Thyroid gland (tissue), 4 donors: ENCODE measurements around the gene DLGAP1. TPM values are rescaled to one million over a fixed set of nuclear protein-coding genes. Genes with fewer than 3 reads are reported as not detected.

Source experiments
- DNase-seq, 2 donors: peaks; one replicate each; pipeline ENCODE4 v3.0.0-alpha.2; 2019
- H3K27ac ChIP-seq, 3 donors: fragments of 200-600 bp; sonication (generic); 1 replicate in 2 of 3; 2 replicates in 1 of 3; pipeline ENCODE4 v1.5.1; 2016 to 2019; ENCODE audit warnings: mild to moderate bottlenecking in 1 of 3, moderate library complexity in 1 of 3
- H3K27me3 ChIP-seq: fragments of 200-600 bp; sonication (generic); one replicate; pipeline ENCODE4 v1.5.1; 2019
- H3K36me3 ChIP-seq, 2 donors: fragments of 200-600 bp; sonication (generic); one replicate each; pipeline ENCODE4 v1.5.1; 2016 to 2019
- H3K4me1 ChIP-seq, 2 donors: fragments of 200-600 bp; sonication (generic); one replicate each; pipeline ENCODE4 v1.5.1; 2017 to 2019
- H3K4me3 ChIP-seq, 3 donors: fragments of 200-600 bp; sonication (generic); replicated peaks in 1 of 3; 1 replicate in 2 of 3; 2 replicates in 1 of 3; pipeline ENCODE4 v1.5.1; 2016; ENCODE audit warnings: mild to moderate bottlenecking in 1 of 3
- H3K9me3 ChIP-seq: fragments of 200-600 bp; sonication (generic); one replicate; pipeline ENCODE4 v1.5.1; 2017
- POLR2A ChIP-seq, 2 donors: fragments of 450-650 bp; IDR thresholded peaks; one replicate each; pipeline ENCODE4 v1.6.1; 2017; ENCODE audit warnings: antibody characterized with exemption in 2 of 2, mild to moderate bottlenecking in 2 of 2, moderate library complexity in 1 of 2
- WGBS, 2 donors: methylation state at CpG; one replicate each; pipeline ENCODE4 v1.1.5; 2017; 5-methylcytosine and 5-hydroxymethylcytosine counted together
- intact Hi-C: fragments of 100-400 bp; cut with DNase I; formaldehyde crosslinking; loops from one replicate; pipeline ENCODE4 v1.15.1; 2023
- total RNA-seq, 4 donors: library from RNA; depleted of rRNA; stranded (reverse); fragments of >200 nt; gene quantifications; one replicate each; pipeline ENCODE4 v1.2.3, GENCODE V29; 2016
- TF ChIP-seq, protein P1 (sequence below), 6 experiments: fragments of 200-600 bp in 3 of 6; fragments of 450-650 bp in 3 of 6; sonication (generic) in 3 of 6; IDR thresholded peaks; one replicate each; pipeline ENCODE4 v1.5.1; 2016 to 2019; ENCODE audit warnings: antibody characterized with exemption in 6 of 6, mild to moderate bottlenecking in 2 of 6, inconsistent platforms in 1 of 6, moderate library complexity in 1 of 6

DLGAP1 gene
- total RNA-seq, 4 donors from 2014 or later = 0.25 to 2.7 (median 0.77) TPM

- no peak overlapping the region for H3K4me3 ChIP-seq
- DNase-seq = no peak
- H3K9me3 ChIP-seq = no peaks in the 10 kb centered on the region
- no peaks in the 10 kb centered on the region for H3K27me3 ChIP-seq
- intact Hi-C loops = no loop called here
- H3K27ac ChIP-seq = no peak overlapping the region
- H3K36me3 ChIP-seq = no peaks in the 10 kb centered on the region
- WGBS, 2 donors = 77 to 85% methylated on average over 2 of the region's 2 CpGs
- TF ChIP-seq POLR2A (IDR thresholded peaks at IDR 0.05) = no peak
- TF ChIP-seq, protein P1, sequence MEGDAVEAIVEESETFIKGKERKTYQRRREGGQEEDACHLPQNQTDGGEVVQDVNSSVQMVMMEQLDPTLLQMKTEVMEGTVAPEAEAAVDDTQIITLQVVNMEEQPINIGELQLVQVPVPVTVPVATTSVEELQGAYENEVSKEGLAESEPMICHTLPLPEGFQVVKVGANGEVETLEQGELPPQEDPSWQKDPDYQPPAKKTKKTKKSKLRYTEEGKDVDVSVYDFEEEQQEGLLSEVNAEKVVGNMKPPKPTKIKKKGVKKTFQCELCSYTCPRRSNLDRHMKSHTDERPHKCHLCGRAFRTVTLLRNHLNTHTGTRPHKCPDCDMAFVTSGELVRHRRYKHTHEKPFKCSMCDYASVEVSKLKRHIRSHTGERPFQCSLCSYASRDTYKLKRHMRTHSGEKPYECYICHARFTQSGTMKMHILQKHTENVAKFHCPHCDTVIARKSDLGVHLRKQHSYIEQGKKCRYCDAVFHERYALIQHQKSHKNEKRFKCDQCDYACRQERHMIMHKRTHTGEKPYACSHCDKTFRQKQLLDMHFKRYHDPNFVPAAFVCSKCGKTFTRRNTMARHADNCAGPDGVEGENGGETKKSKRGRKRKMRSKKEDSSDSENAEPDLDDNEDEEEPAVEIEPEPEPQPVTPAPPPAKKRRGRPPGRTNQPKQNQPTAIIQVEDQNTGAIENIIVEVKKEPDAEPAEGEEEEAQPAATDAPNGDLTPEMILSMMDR (IDR thresholded peaks at IDR 0.05) = no peak
- no peaks in the 10 kb centered on the region for H3K4me1 ChIP-seq
These were observed 531.4 kb downstream of the DLGAP1 start for GRCh38 chr18:3923750-3924149.

- TF ChIP-seq, protein P1 (IDR thresholded peaks at IDR 0.05) = no peak
- no peak for TF ChIP-seq POLR2A (IDR thresholded peaks at IDR 0.05)
- Histone ChIP-seq H3K4me3 (no peak overlapping the region), H3K27ac (no peak overlapping the region), H3K9me3 (no peaks in the 10 kb centered on the region), H3K36me3 (no peaks in the 10 kb centered on the region), H3K4me1 (no peaks in the 10 kb centered on the region), H3K27me3 (no peaks in the 10 kb centered on the region)
- 83 to 85% methylated on average over 3 of the region's 3 CpGs for WGBS, 2 donors
- no peak for DNase-seq
- intact Hi-C loops = no loop called here
These were observed 533.3 kb downstream of the DLGAP1 start for GRCh38 chr18:3921826-3922225.

GRCh38 chr18:3920832-3921231 is 534.3 kb downstream of the DLGAP1 start:
- no peak for DNase-seq
- no peak overlapping the region for H3K4me3 ChIP-seq
- no peaks in the 10 kb centered on the region for H3K36me3 ChIP-seq
- H3K9me3 ChIP-seq = no peaks in the 10 kb centered on the region
- no peak overlapping the region for H3K27ac ChIP-seq
- H3K4me1 ChIP-seq = no peaks in the 10 kb centered on the region
- H3K27me3 ChIP-seq = no peaks in the 10 kb centered on the region
- intact Hi-C loops = no loop called here
- WGBS, 2 donors = 92 to 94% methylated on average over 2 of the region's 2 CpGs
- no peak for TF ChIP-seq POLR2A (IDR thresholded peaks at IDR 0.05)
- TF ChIP-seq, protein P1 (IDR thresholded peaks at IDR 0.05) = no peak

DNA sequence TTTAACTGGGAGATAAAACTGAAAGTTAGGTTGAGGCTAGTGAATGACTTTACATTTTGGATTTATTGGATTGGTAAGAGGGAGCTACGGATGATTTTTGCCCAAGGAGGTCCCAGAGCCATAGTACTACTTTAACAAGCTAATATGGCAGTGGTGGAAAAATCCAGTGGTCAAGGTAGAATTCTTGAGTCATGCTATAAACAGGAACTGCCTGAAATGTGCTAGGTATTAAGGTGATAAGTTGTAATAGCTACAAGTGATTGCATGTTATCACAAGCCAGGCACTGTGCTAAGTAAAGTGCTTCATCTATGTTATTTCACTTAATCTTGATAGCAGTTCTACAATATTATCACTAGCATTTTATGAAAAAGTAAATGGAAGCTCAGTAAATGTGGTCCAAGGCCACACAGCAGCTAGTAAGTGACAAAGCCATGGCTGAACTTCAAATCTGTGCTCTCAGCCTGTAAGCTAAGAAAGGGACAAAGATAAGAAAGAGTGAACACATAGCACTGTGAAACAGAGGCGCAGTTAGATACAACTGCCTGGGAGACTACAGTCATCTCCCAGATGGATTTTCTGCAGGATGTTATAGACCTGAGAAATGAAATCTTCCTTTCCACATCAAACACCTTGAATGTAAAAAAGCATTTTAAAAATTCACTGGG is 535.6 kb downstream of the DLGAP1 start:
- Histone ChIP-seq H3K27ac (no peak overlapping the region), H3K36me3 (no peaks in the 10 kb centered on the region), H3K4me1 (no peaks in the 10 kb centered on the region), H3K4me3 (no peak overlapping the region), H3K9me3 (no peaks in the 10 kb centered on the region), H3K27me3 (no peaks in the 10 kb centered on the region)
- no peak for DNase-seq
- intact Hi-C loops = no loop called here
- 95 to 97% methylated on average over 2 of the region's 2 CpGs for WGBS, 2 donors
- TF ChIP-seq, protein P1 (IDR thresholded peaks at IDR 0.05) = no peak
- no peak for TF ChIP-seq POLR2A (IDR thresholded peaks at IDR 0.05)

DNA sequence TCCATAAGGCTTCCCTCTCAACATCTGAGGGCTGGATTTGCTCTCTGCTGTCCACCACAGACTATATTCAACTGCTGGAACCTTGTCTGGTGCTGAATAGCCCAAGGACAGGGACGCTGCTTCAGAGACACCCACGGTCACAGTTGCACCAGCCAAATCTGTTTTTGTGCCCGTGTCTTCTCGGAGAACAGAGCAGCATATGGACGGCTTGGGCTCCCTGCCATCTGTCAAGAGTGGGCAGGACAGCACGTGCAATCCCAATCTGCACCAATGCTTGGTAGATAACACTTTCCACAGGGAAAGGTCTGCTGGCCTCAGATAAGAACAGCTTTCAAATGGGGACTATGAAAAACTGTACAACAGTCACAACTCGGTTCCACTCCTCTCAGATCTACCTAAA is 539.0 kb downstream of the DLGAP1 start:
- DNase-seq = no peak
- Histone ChIP-seq H3K36me3 (no peaks in the 10 kb centered on the region), H3K4me1 (no peaks in the 10 kb centered on the region), H3K27me3 (no peaks in the 10 kb centered on the region), H3K4me3 (no peak overlapping the region), H3K9me3 (no peaks in the 10 kb centered on the region), H3K27ac (no peak overlapping the region)
- TF ChIP-seq, protein P1 (IDR thresholded peaks at IDR 0.05) = no peak
- no peak for TF ChIP-seq POLR2A (IDR thresholded peaks at IDR 0.05)
- intact Hi-C loops = no loop called here
- WGBS, 2 donors = 74 to 77% methylated on average over 5 to 7 of the region's 7 CpGs
